Stromal cell of bone marrow (primary cell): ENCODE results near the gene LRP1-AS.

Experiments used
- DNase-seq: peaks from one replicate; pipeline ENCODE4 v3.0.0-alpha.2; 2012; ENCODE audit warnings: low read depth

LRP1-AS gene

DNA sequence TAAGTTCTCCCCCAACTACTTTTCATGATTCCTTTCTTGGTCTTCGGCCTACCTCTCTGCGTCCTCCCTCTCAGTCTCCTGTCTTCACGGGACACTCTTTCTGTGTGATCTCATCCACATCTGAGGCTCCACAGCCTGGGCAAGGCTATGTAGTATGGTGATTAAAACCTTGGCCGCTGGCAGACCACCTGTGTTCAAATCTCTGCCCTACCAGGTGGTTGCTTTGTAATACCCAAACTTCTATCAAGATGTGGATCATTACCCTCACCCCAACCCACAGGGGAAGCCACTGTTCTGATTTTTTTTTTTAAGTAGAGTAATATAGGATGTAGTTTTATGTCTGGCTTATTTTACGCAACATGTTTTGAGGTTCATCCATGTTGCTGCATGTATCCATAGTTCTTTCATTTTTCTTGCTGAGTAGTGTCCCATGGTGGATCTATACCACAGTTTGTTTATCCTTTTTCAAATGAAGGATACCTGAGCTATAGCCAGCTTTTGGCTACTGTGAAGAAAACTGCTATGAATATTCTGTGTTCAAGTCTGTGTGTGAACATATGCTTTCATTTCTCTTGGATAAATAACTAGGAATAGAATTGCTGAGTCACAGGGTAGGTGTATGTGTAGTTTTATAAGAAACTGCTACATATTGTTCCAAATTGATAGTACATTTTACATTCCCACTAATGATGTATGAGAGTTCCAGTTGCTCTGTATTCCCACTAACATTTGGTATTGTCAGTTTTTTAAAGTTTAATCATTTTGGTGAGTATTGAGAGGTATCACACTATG lies 27.9 kb downstream of the LRP1-AS start:
- DNase-seq, result no peak

DNA sequence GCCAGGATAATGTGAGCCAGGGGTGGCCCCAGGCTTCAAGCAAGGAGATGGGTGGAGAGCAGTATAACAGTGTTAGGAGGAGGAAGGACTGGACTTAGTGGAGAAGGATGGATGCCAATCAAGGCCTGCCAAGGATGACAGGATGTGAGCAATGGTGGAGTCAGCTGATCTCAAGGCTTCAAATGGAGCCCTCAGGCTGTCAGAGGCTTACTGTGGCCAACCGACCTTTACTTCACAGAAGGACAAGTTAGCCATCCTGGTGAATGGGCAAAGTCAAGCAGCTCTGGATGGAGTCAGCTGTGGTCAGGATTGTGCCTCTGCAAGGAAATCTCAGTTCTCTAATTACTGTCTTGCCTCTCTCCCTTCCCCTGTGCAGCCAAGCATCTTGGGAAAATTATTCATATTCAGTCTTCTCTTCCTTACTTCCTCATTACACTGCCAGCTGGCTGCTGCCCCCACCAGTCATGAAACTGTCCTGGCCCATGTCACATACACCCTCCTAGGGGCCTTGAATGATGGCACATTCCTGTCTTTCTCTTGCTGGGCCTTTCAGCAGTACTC lies 28.6 kb downstream of the LRP1-AS start:
- peak; percentile 61 for DNase-seq

DNA sequence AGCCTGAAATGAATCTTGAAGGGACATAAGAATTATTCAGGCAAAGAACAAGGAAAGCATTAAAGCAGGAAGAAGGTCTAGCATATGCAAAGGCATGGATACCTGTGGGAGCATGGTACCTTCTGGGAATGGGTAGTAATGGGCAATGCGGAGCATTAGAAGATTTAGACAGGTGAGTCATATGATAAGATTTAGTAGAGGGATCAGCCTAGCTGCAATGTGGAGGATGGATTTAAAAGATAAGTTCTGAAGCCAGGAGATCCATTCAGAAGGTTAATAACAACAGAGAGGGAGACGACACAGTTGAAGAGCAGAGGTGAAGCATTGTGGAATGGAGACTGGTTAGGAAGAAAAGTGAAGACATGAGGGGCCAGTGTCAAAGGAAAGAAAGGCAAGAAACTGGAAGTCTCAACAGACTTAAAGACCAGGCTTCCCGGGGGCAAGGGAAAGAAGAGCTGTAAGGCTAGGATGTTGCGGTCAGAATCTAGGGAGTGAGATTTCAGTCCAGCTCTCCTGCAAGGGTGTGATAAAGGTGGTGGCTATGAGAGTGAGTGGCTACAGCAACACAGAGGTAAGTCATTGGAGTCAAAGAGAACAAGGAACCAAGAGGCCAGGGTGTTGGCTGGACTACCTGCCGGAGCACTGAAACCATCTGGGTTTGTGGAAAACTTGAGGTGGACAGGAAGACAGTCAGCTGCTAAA lies 30.7 kb downstream of the LRP1-AS start:
- DNase-seq, result no peak

DNA sequence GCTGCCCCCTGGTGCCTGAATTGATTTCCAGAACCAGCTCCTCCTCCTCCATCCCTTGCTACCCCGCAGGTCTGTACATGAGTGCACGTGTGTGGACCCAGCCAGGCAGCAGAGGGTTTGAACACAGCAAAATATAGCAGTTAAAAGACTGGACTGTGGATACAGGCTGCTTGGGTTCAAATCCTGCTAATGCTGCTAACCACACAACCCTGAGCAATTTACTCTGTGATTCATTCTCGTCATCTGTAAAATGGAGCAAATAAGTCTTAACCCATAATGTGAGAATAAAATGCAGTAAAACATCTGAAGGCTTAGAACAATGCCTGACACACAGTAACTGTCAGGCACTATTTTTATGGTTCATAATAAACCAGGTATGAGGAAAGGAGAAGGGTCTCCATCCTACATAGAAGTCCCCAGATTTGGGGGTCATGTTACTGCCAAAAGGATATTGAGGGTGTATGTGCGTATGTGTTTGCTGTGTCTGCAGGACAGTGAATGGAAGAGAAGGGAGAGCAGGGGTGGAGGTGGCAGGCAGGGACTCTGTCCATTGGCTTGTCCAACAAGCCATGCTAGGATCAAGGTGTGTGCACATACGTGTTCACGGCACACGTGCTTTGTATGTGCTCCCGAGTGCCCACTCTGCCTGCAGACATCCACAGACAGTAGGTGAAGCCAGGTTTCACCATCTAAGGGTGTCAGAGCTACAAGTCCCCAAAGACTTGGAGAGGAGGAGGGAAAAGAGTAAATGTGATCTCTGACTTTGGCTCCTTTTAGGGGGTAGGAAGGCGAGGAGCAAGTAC lies 34.7 kb downstream of the LRP1-AS start:
- DNase-seq, result no peak

DNA sequence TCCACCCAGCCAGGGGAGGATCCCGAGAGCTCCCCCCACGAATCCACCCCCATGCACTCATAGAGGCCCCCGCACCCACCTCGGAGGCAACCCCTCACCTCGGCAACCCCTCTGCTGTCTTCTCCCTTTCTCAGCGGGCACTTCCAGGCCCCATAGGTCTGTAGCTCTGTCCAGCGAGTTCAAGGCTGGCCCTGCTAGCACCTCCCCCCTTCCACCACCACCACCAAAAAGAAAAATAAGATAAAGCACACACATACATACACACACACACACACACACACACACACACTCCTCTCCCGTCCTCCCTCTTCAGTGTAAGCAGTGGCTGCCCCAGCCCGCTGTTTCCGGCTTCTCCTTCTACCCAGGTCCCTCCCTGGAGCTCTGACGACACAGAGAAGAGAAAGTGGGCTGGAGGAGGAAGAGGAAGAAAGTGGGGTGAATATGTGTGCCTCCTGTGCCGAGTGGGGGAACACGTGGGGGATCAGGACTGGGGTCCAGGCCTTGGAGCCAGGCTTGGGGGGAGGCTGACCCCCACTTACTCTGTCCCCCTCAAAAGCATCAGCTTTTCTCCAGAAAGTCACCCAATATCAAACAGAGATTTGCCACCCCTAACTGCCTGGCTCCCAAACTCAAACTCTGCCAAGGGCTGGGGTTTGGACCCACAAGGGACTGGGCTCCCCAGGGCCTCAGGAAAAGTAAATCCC lies 36.2 kb downstream of the LRP1-AS start, which contains the start of gene STAT6:
Gene STAT6 (minus strand): TSS at position 332 of the 704 bp plus-strand sequence. CDS start 3,084 bp downstream, outside the sequence.
- peak; percentile 82 for DNase-seq

DNA sequence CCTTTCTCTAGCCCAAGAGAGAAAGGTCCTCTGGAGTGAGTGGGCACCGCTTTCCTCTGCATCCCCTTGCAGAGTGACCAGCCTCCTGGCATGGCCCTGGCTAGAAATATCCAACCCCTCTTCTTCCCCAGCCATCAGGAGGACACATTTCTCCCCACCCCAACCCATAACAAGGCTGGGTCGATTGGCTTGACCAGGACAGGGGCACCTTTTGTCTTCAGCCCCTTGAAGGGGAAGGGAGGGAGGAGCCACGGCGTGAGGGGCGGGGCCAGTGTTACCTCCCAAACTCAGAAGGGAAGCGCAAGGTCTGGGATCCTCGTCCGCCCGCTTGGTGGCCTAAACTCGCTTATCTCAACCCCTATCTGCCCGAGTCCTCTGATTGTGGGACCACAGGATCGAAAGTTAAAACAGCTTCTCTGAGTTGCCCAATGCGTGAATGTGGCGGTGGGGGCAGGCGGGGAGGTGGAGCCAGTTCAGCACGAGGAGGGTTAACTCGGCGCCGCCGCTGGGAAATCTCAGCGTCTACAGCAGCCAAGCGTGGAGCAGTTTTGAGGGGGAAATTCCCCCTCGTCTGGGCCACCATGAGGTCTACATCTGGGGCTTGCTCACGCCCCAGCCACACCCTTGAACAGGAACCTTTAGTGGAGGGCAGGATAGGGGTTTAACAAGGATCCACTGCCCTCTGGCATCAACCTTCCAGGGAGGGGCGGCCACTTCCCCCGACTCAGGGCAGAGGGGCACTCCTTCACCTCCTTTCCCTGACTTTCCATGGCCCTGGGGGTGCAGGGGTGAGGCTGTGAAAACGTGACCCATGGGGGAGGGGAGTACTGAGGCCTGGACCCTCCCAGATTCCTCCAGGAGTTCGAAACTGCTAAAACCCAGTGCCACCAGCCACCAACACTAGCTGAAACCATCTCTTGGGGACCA lies 37.1 kb downstream of the LRP1-AS start:
- no peak for DNase-seq

DNA sequence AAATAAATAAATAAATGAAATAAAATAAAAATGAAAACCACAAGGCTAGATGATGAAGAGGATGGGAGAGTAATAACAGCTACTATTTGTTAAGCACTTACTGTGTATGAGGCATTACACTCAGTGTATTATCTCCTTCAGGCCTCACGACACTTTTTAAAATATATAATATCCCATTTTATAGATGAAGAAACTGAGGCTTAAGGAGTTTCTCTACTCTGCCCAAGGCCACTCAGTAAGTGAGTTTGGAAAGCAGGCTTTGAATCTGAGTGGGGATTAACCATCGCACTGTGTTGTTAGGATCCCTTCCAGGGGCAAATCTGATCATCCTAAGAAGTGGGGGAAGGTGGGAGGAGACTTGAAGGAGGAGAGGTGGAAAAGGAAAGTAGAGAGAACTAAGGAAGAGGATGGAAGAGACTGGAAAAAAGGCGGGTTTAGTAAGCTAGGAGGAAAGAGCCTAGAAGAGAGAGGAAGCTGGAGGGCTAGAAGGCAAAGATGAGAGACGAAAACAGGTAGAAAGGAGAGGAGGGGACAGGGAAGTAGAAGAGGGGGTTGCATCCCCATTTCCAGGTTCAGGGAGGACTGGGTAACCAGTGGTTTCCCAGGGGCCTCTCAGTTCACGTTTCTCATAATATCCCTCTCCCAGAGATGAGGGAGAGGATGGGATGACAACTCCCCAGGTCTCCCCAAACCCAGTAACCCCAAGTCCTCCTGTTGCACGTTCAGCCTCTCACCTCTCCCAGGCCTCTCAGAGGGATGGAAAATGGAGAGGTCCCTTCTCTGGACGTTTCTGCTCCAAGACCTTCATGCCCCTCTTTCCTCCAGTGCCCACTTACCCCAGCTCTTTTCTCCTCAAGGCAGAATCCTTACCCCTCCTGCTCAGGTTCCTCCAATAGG lies 38.0 kb downstream of the LRP1-AS start:
- DNase-seq, result no peak

DNA sequence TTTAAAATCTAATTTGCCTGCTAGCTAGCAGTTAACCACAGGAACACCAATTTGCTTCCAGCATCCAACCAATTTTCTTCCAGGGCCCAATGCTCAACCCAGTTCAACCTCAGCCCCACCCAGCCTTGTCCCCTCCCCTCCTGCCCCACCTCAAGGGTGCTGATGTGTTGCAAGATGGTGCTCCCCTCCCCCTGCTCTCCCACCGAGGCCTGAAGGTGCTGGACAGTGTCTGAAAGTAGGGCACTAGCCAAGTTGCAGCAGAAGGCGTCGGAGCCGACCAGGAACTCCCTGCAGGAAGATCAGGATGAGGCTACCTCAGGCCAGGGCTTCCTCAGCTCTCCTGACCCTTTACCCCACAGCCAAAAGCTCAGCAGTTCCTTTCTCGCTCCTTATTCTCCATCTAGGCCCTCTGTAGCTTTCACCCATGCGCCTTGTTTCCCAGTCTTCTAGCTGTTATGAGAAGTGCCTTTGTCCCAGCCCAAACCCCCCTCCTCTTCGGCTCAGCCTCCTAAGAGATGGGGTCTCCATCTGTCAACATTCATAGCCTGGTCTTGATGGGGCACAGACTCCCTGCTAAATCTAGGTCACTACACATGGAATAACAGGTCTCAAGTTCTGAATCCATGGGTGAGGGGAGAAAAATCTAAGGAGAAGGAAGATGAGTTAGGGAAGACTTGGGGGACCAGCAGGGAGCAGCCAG lies 39.8 kb downstream of the LRP1-AS start:
- no peak for DNase-seq

DNA sequence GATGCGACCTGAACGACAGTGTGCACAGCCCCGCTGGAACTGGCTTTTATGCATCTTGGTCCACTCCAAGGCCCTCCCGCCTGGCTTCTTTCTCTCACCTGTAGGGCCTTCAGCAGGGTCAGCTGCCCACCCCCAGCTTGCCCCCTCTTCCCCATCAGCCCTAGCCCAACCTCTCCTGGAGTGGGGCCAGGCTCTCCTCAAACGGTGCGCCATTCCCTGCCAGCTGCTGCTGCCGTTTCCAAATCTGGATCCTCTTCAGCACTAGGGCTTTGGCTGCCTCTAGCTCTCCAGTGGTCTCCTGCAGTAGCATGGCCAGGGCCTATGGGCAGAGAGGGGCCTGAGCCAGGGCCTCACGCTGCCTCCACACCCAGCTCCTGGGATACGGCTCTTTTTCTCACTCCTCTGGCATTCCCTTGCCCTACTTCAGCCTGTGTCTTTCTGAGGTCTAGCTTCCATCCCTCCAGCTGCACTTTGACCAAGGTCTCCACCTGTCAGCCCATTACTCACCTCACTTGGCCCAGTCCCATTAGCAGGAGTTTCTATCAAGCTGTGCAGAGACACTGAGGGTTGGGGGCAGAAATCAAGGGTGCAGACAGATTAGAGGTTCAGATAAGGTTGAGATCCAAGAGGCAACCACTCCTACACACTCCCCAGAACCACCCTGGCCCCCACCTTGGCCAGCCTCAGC lies 41.3 kb downstream of the LRP1-AS start:
- DNase-seq, result no peak

DNA sequence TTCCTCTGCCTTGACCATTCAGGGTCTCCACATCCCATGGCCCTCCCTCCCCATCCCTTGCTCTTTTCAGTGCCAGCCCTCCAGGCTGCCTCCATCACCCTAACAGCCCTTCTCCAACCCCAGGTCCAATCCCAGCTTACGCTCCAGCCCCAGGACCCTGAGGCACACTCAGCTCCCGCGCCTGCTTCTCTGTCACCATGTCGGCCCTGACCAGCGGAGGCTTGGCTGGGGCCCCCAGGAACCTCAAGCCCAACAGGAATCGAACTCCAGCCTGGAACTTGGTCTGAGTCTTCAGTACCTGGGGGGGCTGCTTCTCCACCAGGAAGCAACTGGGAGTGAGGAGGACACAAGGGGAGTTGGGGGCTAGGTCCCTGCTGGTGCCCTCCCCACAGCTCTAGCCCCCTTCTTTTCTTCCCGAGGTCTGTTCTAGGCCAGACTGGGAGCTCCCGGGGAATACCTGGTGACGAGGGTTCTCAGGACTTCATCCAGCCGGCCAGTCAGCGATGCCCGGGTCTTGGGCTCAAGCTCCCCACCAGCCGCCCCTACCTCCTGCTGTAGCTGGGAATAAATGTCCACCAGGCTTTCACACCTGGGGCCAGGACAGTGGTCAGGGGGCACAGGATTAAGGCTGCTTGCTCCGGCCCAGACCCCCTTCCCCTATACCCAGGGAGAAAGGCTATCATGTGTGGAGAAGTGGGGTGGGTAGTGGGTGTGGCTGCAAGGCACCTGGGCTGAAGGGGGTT lies 42.2 kb downstream of the LRP1-AS start:
- DNase-seq, result no peak

DNA sequence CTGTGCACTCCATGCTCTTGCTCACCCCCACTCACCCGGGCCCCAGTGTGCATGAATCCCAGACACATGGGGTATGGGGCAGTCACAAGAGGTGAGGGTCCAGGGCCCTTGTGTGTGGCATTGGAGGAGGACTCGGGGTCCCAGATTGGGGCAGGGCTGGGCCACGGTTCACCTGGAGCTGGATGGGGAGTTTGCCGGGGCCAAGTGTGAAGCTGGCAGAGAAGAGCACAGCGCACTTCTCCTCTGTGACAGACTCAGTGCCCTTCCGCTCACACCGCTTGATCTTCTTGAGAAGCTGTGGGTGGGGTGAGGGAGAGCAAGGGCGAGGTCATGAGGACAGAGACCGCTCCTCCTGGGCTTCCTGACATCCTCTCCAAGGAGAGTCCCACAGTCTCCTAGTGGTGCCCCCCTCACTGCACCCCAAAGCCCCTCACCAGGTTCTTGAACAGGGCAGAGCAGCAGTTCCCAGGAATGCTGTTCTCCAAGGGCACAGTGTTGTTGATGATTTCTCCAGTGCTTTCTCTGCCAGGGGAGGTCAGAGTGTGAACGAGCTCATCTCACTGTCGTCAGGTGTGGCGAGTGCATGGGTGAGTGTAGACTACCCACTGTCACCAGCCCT lies 43.0 kb downstream of the LRP1-AS start:
- no peak for DNase-seq

DNA sequence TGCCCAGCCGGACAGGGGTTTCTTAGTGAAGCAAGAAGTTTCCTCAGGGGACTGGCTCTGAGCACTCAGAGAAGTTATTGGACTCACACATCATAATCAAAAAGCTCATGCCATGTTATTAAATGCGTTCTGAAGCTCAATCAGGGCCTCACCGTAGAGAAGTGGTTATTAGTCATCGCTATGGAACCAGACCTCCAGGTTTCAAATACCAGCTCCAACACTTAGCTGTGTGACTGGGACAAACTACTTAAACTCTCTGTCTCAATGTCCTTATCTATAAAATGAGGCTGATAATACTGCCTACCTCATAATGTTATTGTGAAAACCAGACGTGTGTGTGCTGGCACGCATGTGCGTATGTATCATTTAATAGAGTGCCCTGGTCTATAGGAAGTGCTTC lies 43.6 kb downstream of the LRP1-AS start:
- DNase-seq, result no peak

DNA sequence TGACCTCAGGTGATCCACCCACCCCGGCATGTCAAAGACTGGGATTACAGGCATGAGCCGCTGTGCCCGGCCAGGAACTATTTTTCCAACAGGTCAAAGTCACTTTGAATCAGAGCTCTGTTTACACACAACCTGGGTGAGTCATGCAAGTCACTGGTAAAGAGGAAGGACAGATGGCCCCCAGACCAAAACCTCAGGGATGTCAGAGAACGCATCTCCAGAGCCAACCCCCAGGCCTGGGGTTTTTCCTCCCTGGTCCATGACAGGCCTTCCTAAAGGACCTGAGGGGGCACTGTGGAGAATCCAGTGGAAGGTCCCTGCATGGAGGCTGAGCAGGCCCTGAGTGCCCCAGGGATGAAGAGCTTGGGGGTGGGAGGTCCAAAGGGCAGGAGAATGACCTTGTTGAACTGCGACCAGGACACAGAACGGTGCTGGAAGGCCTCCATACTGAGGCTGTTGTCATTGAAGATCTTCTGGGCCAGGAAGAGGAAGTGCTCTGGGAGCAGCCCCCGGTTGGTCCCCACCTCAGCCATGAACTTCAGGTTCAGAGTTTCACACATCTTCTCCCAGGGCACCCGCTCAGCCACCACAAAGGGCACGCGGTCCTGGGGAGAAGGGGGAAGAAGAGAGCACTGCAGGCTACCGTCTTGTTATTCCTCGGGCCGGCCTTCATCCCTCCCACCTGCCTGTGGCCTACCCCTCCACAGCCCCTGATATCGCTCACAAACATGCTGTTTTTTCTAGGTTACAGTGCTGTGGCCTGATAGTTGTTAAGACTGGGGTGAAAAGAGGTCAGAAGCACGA lies 45.3 kb downstream of the LRP1-AS start:
- no peak for DNase-seq

DNA sequence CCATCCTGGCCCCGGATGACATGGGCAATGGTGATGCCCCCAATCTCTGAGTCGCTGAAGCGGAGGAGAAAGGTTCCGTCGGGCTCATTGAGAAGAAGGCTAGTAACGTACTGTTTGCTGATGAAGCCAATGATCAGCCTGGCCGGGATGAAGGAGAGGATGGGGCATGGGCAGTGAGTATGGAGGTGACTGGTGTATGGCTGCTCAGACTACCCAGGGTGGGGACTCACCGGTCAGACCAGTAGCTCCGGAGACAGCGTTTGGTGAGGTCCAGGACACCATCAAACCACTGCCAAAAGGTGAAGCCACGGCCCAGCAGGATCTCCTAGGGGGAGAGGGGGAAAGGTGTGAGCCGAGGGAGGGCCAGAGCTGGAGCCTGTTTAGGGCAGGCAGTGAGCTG lies 47.7 kb downstream of the LRP1-AS start:
- DNase-seq, result no peak

DNA sequence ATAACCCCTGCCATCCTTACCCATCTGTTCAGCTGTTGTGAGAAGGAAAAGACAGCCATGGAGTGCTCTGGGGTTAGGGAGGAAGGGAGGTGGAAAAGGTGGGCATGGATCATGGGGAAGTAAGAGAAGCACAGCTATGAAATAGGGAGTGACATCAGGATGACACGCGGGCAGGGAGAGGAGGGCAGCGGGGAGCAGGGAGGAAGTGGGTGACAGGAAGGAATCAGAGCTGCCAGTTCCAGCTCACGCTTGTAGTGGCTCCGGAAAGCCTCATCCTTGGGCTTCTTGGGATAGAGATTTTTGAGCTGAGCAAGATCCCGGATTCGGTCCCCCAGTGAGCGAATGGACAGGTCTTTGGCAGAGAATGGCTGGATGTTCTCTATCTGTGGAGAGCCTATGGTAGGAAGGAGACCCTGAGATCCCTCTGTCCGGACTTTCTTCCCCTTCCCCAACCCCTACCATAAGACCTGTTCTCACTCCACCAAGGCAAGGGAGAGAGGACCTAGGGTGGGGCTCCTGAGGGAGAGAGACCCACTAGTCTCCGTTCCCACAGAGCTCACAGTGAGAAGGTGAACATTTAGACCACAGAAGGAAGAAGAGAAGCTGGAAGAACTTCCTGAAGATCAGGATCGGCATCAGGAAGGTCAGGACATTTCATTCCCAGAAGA lies 48.2 kb downstream of the LRP1-AS start:
- DNase-seq, result no peak

DNA sequence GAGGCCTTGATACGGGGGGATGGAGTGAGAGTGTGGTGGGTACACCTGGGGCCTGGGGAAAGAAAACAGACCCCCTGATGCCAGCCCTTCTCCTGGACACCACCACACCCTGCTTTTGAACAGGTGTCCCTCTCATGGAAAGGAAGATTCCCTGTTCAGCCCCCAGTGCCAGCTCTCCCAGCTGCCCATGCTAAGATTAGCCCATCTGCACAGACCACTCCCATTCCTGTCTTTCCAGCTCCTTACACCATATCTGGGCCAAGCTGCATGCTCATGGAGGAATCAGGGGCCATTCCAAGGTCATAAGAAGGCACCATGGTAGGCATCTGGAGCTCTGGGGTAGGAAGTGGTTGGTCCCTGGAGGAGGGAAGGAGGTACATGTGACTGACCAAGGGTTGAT lies 48.9 kb downstream of the LRP1-AS start:
- DNase-seq, result no peak
